Forelimb muscle (tissue), 1 donor: Measurements from ENCODE around the gene MDM2. TPM values are rescaled to one million over a fixed set of nuclear protein-coding genes. Genes with fewer than 3 reads are reported as not detected.

Experiments
- polyA plus RNA-seq: library from polyadenylated mRNA; unstranded; fragments of 120-200 nt; gene quantifications from one replicate; pipeline ENCODE4 v1.2.1, GENCODE V29; 2013; ENCODE audit not compliant: insufficient read length

MDM2 gene
- polyA plus RNA-seq, 1 donor, result 40.9 TPM

Other genes starting within 250 kb of the MDM2 start
- 98.0 TPM for gene RAP1B, start 197.3 kb upstream of the MDM2 start, polyA plus RNA-seq
- gene NUP107, start 121.2 kb upstream of the MDM2 start, polyA plus RNA-seq, result 38.2 TPM
- gene SLC35E3, start 62.0 kb upstream of the MDM2 start, polyA plus RNA-seq, result 19.2 TPM
- gene CPM, start 125.0 kb downstream of the MDM2 start, polyA plus RNA-seq, result 2.5 TPM